HG03521 (cell line): ENCODE results near the gene DPRX.

Source experiments
- ATAC-seq: cut with Tn5 transposase; IDR thresholded peaks from one replicate; pipeline ENCODE4 v1.9.1; 2021; ENCODE audit warnings: mild to moderate bottlenecking, moderate library complexity; ENCODE audit not compliant: unreplicated experiment

DPRX gene

GRCh38 chr19:53631949-53632407 lies at the start of gene DPRX:
TSS of gene DPRX (plus strand) at chr19:53631999. CDS start at chr19:53632107, 108 bp downstream.
- no peak for ATAC-seq

GRCh38 chr19:53583181-53583580 lies 48.6 kb upstream of the DPRX start:
- no peak for ATAC-seq

- ATAC-seq, result no peak
These were observed 45.5 kb upstream of the DPRX start for GRCh38 chr19:53586277-53586691.

GRCh38 chr19:53594811-53595509 lies 36.8 kb upstream of the DPRX start:
- ATAC-seq, result no peak

GRCh38 chr19:53595510-53595867 lies 36.3 kb upstream of the DPRX start:
- ATAC-seq, result no peak

- ATAC-seq, result no peak
These were observed 35.7 kb upstream of the DPRX start for GRCh38 chr19:53596056-53596455.

- no peak for ATAC-seq
These were observed 34.8 kb upstream of the DPRX start for GRCh38 chr19:53597023-53597422.

- no peak for ATAC-seq
These were observed 33.4 kb upstream of the DPRX start for GRCh38 chr19:53598361-53598760.

GRCh38 chr19:53600217-53600616 lies 31.6 kb upstream of the DPRX start:
- no peak for ATAC-seq

GRCh38 chr19:53606031-53606430 lies 25.8 kb upstream of the DPRX start:
- ATAC-seq, result no peak

GRCh38 chr19:53608381-53608780 lies 23.4 kb upstream of the DPRX start:
- no peak for ATAC-seq

- ATAC-seq, result no peak
These were observed 18.9 kb upstream of the DPRX start for GRCh38 chr19:53612762-53613526.

GRCh38 chr19:53621885-53622740 lies 9.7 kb upstream of the DPRX start:
- no peak for ATAC-seq

GRCh38 chr19:53624771-53625545 lies 6.8 kb upstream of the DPRX start:
- ATAC-seq, result no peak

- no peak for ATAC-seq
These were observed 5.3 kb upstream of the DPRX start for GRCh38 chr19:53626486-53626885.

GRCh38 chr19:53626976-53627375 lies 4.8 kb upstream of the DPRX start:
- ATAC-seq, result no peak

GRCh38 chr19:53634768-53635167 lies 3.0 kb downstream of the DPRX start:
- ATAC-seq, result no peak

- ATAC-seq, result no peak
These were observed 7.7 kb downstream of the DPRX start for GRCh38 chr19:53639471-53639870.

GRCh38 chr19:53642381-53643099 lies 10.7 kb downstream of the DPRX start:
- ATAC-seq, result no peak
